HepG2 (cell line): Measurements from ENCODE around the gene KRTAP12-3.

Experiments
- HNF4G ChIP-seq, 2 experiments: sonication (generic) in 1 of 2; formaldehyde crosslinking in 1 of 2; IDR thresholded peaks; 2 replicates each; pipeline versions ENCODE4 v1.4.0 to v1.6.1; 2011 to 2020; ENCODE audit warnings: borderline replicate concordance in 2 of 2, low read depth in 2 of 2, mild to moderate bottlenecking in 2 of 2, low read length in 1 of 2, missing genetic modification reagents in 1 of 2, moderate library complexity in 1 of 2
- MBNL3 ChIP-seq: fragments of 250-450 bp; sonication (Bioruptor Pico); conservative IDR thresholded peaks from 2 replicates; pipeline ENCODE4 v1.8.0; 2022; ENCODE audit warnings: mild to moderate bottlenecking, inconsistent platforms
- MNT ChIP-seq: fragments of 450-650 bp; IDR thresholded peaks from 2 replicates; pipeline ENCODE4 v1.6.1; 2016
- ZNF639 ChIP-seq: conservative IDR thresholded peaks from 2 replicates; pipeline ENCODE4 v1.6.1; 2018; ENCODE audit warnings: missing genetic modification reagents

GRCh38 chr21:44697811-44698734, 40.3 kb downstream of the KRTAP12-3 start:
- no peak; the same call in 1 of the 2 replicates for TF ChIP-seq HNF4G (IDR thresholded peaks at IDR 0.05; ENCODE audit: borderline replicate concordance, low read depth, low read length)
- no peak for TF ChIP-seq HNF4G (CRISPR knock-in tag; IDR thresholded peaks at IDR 0.05; ENCODE audit: borderline replicate concordance, low read depth)
- TF ChIP-seq ZNF639 (CRISPR knock-in tag), result no peak
- TF ChIP-seq MBNL3 (CRISPR knock-in tag), result no peak
- no peak for TF ChIP-seq MNT
